ENCODE results near the gene PLK5. TPM values are rescaled to one million over a fixed set of nuclear protein-coding genes. Genes with fewer than 3 reads are reported as not detected.

The PLK5 gene
- total RNA-seq, 1 experiment from 2014 or later, result 0.57 TPM

DNA sequence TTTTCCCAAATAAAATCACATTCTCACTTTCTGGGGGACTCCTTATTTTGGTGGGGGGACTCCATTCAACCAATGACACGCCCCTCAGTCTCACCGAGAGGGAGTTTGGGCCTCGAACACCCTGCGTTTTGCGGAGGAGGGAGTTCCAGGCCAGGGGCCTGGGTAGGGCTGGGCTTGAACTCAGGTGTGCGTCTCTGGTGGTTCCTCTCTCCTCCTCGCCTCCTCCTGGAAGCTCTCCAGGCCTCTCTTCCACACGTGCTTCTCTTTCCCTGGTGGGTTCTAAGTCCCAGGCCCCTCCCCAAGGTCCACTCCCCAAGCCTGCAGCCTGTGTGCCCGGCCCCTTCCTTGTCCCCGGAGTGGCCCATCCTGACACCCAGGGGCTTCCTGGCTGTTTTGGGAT is 29.5 kb downstream of the PLK5 start:
- H4K20me1 ChIP-seq (ENCODE audit: control insufficient read depth, insufficient read depth, insufficient read length), result no peaks in the 10 kb centered on the region
- no peak overlapping the region for H3T11ph ChIP-seq (ENCODE audit: low read length)
- no peak overlapping the region for H2BK5ac ChIP-seq (ENCODE audit: insufficient read length, low read length)
- no peak overlapping the region for H3K14ac ChIP-seq (ENCODE audit: insufficient read depth, low read length)
- H2BK15ac ChIP-seq (ENCODE audit: low read depth, low read length), result no peak overlapping the region
- Mint-ChIP-seq H3K36me3 (ENCODE audit: insufficient read depth in 1 of 3, low read depth in 3 of 3) (peaks cover 0 to 14% (median 11%) of the 10 kb centered on the region in 3 experiments; a peak in 5 of 7 replicates), H3K27ac (no peak overlapping the region), H3K27me3 (ENCODE audit: low read depth) (peaks cover 1% of the 10 kb centered on the region; the same call in 1 of the 2 replicates), H3K4me1 (no peaks in the 10 kb centered on the region), H3K4me3 (no peak overlapping the region), H3K9me3 (no peaks in the 10 kb centered on the region)
- no peak overlapping the region for H3K27ac ChIP-seq (ENCODE audit: insufficient read length, low read depth, low read length)
- no peak overlapping the region for H3K4me2 ChIP-seq (ENCODE audit: insufficient read depth, insufficient read length, low read length)
- H3K56ac ChIP-seq (ENCODE audit: insufficient read length, low read depth, low read length), result no peak overlapping the region
- no peaks in the 10 kb centered on the region for H3K23me2 ChIP-seq (ENCODE audit: insufficient read length, low read depth, low read length, poor library complexity, severe bottlenecking)
- H2AK5ac ChIP-seq (ENCODE audit: insufficient read length, low read length), result no peak overlapping the region
- H2BK120ac ChIP-seq (ENCODE audit: low read depth, low read length, poor library complexity, severe bottlenecking), result no peak overlapping the region
- no peak overlapping the region for H2BK12ac ChIP-seq (ENCODE audit: insufficient read length, low read depth, low read length)
- H4K5ac ChIP-seq (ENCODE audit: insufficient read length, low read depth, low read length), result no peak overlapping the region
- no peak overlapping the region for H3K18ac ChIP-seq (ENCODE audit: insufficient read length, low read depth, low read length)
- no peaks in the 10 kb centered on the region for H3K4me1 ChIP-seq (ENCODE audit: insufficient read depth, low read length)
- no peaks in the 10 kb centered on the region for H3K9me3 ChIP-seq (ENCODE audit: control insufficient read depth, low read depth, low read length)
- H4K91ac ChIP-seq (ENCODE audit: insufficient read length, low read depth, low read length), result no peak overlapping the region
- no peak overlapping the region for H3K9ac ChIP-seq (ENCODE audit: extremely low read depth, insufficient read length, low read length)
- no peak overlapping the region for H3K23ac ChIP-seq (ENCODE audit: insufficient read length, low read depth, low read length)
- TF ChIP-seq CTCF (conservative IDR thresholded peaks at IDR 0.05), result no peak
- no peak overlapping the region for H4K8ac ChIP-seq (replicated peaks; ENCODE audit: insufficient read length, low read depth, low read length)
- no peak overlapping the region for H2AFZ ChIP-seq (ENCODE audit: low read length)
- no peaks in the 10 kb centered on the region; the same call in 1 of the 2 replicates for H3K79me2 ChIP-seq (ENCODE audit: insufficient read depth, low read length)
- DNase-seq, result no peak
- no peak overlapping the region for H2BK20ac ChIP-seq (ENCODE audit: low read depth, low read length, poor library complexity, severe bottlenecking)
- WGBS (ENCODE audit: extremely low coverage, insufficient read length, low lambda C conversion rate), result no CpG with 5 or more reads among the region's 10 CpGs
- H3K79me1 ChIP-seq (ENCODE audit: insufficient read depth, low read depth, low read length, poor library complexity, severe bottlenecking), result no peaks in the 10 kb centered on the region
- H3K27me3 ChIP-seq (ENCODE audit: insufficient read depth, low read length), result no peaks in the 10 kb centered on the region
- H3K4ac ChIP-seq (ENCODE audit: low read depth, low read length), result no peak overlapping the region
